HepG2 (cell line): ENCODE results near the gene FASTKD2. TPM values are rescaled to one million over a fixed set of nuclear protein-coding genes. Genes with fewer than 3 reads are reported as not detected.
A peak's percentile ranks its signal among the peaks of the same experiment; 100 is the strongest.

Experiments
- DR1 ChIP-seq: sonication (generic); formaldehyde crosslinking; IDR thresholded peaks from 2 replicates; pipeline ENCODE4 v1.8.0; 2021; ENCODE audit warnings: mild to moderate bottlenecking, missing genetic modification reagents, inconsistent platforms
- E2F5 ChIP-seq: sonication (generic); formaldehyde crosslinking; conservative IDR thresholded peaks from 2 replicates; pipeline ENCODE4 v1.4.0; 2020; ENCODE audit warnings: missing genetic modification reagents
- HBP1 ChIP-seq: IDR thresholded peaks from 2 replicates; pipeline ENCODE4 v1.6.1; 2016; ENCODE audit warnings: low read depth, control low read depth
- HCFC1 ChIP-seq: fragments of 150-350 bp; IDR thresholded peaks from 2 replicates; pipeline ENCODE4 v1.6.1; 2014; ENCODE audit warnings: low read depth, low read length
- JARID2 ChIP-seq: sonication (generic); formaldehyde crosslinking; IDR thresholded peaks from 2 replicates; pipeline ENCODE4 v1.8.1; 2023; ENCODE audit warnings: missing genetic modification reagents, inconsistent platforms; ENCODE audit not compliant: insufficient replicate concordance
- PATZ1 ChIP-seq: sonication (generic); formaldehyde crosslinking; IDR thresholded peaks from 2 replicates; pipeline ENCODE4 v1.4.0; 2020; ENCODE audit warnings: missing genetic modification reagents
- REPIN1 ChIP-seq: sonication (generic); formaldehyde crosslinking; IDR thresholded peaks from 2 replicates; pipeline ENCODE4 v1.8.0; 2022; ENCODE audit warnings: missing genetic modification reagents, low read depth, mild to moderate bottlenecking, borderline replicate concordance
- SNAPC5 ChIP-seq: sonication (generic); formaldehyde crosslinking; IDR thresholded peaks from 2 replicates; pipeline ENCODE4 v1.8.1; 2023; ENCODE audit warnings: mild to moderate bottlenecking, missing genetic modification reagents, borderline replicate concordance
- TRIM24 ChIP-seq: sonication (generic); formaldehyde crosslinking; IDR thresholded peaks from 2 replicates; pipeline ENCODE4 v1.8.0; 2022; ENCODE audit warnings: mild to moderate bottlenecking, missing genetic modification reagents
- ZNF160 ChIP-seq: sonication (generic); formaldehyde crosslinking; IDR thresholded peaks from 2 replicates; pipeline ENCODE4 v1.8.0; 2022; ENCODE audit warnings: mild to moderate bottlenecking, inconsistent platforms, missing genetic modification reagents
- ZNF597 ChIP-seq: sonication (generic); formaldehyde crosslinking; IDR thresholded peaks from 2 replicates; pipeline ENCODE4 v1.5.0; 2020; ENCODE audit warnings: missing genetic modification reagents
- ZNF879 ChIP-seq: sonication (generic); formaldehyde crosslinking; IDR thresholded peaks from 2 replicates; pipeline ENCODE4 v1.8.1; 2023; ENCODE audit warnings: missing genetic modification reagents
- ZSCAN31 ChIP-seq: sonication (generic); formaldehyde crosslinking; IDR thresholded peaks from 2 replicates; pipeline ENCODE4 v1.5.0; 2020; ENCODE audit warnings: low read depth, mild to moderate bottlenecking, missing genetic modification reagents
- ZUFSP ChIP-seq: sonication (generic); formaldehyde crosslinking; IDR thresholded peaks from 2 replicates; pipeline ENCODE4 v1.9.0; 2021; ENCODE audit warnings: missing genetic modification reagents, mild to moderate bottlenecking, borderline replicate concordance
- ZXDC ChIP-seq: sonication (generic); formaldehyde crosslinking; IDR thresholded peaks from 2 replicates; pipeline ENCODE4 v1.5.0; 2020; ENCODE audit warnings: mild to moderate bottlenecking, missing genetic modification reagents
- polyA plus RNA-seq, 8 experiments: library from polyadenylated mRNA; depleted of rRNA in 3 of 8; stranded (reverse) in 7 of 8; unstranded in 1 of 8; fragments of >200 nt; fragmentation: Illumina TruSeq in 4 of 8; extraction: Trizol in 4 of 8; gene quantifications; 2 replicates each; pipeline versions ENCODE4 v1.2.1 to v1.2.3, GENCODE V29; 2011 to 2016; ENCODE audit warnings: low read depth in 4 of 8, missing spikeins in 1 of 8, mixed read lengths in 1 of 8; ENCODE audit not compliant: insufficient read depth in 1 of 8
- total RNA-seq, 5 experiments: library from RNA; depleted of rRNA; stranded (reverse); fragments of >200 nt; fragmentation: Illumina TruSeq; extraction: Trizol; gene quantifications; 2 replicates each; pipeline ENCODE4 v1.2.3, GENCODE V29; 2016; ENCODE audit warnings: low read depth in 1 of 5

FASTKD2 gene
- total and polyA plus RNA-seq, 2 of the 13 experiments (the other 11 are each of a cell fraction or from before 2014, with no cell fraction given), result 41.1 to 77.8 TPM

GRCh38 chr2:206765242-206766056 is at the start of gene FASTKD2, which contains the start of gene MDH1B (continued):
- TF ChIP-seq ZSCAN31 (CRISPR knock-in tag) (peak; percentile 76; the same call in 1 of the 2 replicates), DR1 (CRISPR knock-in tag) (peak; percentile 64; the same call in 1 of the 2 replicates), ZNF879 (CRISPR knock-in tag) (no peak), JARID2 (CRISPR knock-in tag) (peak; percentile 77), REPIN1 (CRISPR knock-in tag) (peak; percentile 92), ZXDC (CRISPR knock-in tag) (peak; percentile 51; the same call in 1 of the 2 replicates), HCFC1 (peak; percentile 59), ZNF160 (CRISPR knock-in tag) (peak; percentile 61), ZUFSP (no peak), HBP1 (CRISPR knock-in tag) (peak; percentile 72), ZNF597 (CRISPR knock-in tag) (no peak), PATZ1 (CRISPR knock-in tag) (no peak; the same call in 1 of the 2 replicates), SNAPC5 (CRISPR knock-in tag) (peak; percentile 85; the same call in 1 of the 2 replicates), TRIM24 (no peak), E2F5 (peak; percentile 24; the same call in 1 of the 2 replicates)
